GM21528 (cell line): Measurements from ENCODE around the gene RIT1.

Source experiments
- ATAC-seq: cut with Tn5 transposase; IDR thresholded peaks from one replicate; pipeline ENCODE4 v1.9.1; 2021; ENCODE audit warnings: mild to moderate bottlenecking, moderate library complexity; ENCODE audit not compliant: unreplicated experiment, low FRiP score

Gene RIT1, protein sequence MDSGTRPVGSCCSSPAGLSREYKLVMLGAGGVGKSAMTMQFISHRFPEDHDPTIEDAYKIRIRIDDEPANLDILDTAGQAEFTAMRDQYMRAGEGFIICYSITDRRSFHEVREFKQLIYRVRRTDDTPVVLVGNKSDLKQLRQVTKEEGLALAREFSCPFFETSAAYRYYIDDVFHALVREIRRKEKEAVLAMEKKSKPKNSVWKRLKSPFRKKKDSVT

DNA sequence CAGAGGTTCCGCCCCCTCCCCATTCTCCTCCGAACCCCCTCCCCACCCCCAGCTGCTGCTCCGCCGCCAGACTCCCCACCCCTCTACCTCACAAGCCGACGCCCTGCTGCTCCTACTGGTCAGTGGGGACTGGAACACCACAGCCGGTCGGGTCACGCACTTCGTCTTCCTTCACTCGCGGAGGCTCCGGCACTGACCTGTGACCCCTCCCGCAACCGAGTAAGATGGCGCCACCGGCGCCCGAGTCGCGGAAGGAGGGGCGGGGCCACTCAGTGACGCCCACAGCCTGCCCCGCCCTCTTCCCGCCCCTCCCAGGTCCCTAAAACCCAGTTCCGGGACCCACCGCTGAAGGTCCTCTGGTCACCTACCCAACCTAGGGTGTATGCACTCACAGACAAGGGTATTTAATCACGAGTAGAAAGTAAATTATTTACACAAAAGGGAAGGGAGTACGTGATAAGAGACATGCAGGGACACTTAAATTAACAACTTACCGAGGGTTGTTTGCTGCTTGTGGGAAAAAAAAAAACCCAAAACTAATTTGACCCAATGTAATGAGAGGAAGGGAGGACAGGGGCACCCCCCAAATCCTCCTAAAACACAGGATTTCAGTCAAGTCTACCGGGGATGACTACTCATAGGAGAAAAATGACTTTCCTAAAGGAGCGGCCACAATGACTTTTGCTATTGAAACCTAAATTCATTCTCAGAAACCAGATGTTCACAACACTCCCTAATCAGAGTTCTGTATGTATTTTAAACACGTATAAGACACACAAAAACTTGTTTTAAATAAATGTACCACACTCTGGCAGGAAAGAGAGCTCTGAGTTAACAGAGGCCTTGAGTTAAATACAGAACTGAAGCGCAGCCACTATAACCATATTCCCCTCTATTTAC, at the start of gene RIT1:
TSS of gene RIT1 (minus strand) at position 194 of the 900 bp plus-strand sequence. CDS start 588 bp downstream, outside the sequence.
- peak; percentile 77 for ATAC-seq

DNA sequence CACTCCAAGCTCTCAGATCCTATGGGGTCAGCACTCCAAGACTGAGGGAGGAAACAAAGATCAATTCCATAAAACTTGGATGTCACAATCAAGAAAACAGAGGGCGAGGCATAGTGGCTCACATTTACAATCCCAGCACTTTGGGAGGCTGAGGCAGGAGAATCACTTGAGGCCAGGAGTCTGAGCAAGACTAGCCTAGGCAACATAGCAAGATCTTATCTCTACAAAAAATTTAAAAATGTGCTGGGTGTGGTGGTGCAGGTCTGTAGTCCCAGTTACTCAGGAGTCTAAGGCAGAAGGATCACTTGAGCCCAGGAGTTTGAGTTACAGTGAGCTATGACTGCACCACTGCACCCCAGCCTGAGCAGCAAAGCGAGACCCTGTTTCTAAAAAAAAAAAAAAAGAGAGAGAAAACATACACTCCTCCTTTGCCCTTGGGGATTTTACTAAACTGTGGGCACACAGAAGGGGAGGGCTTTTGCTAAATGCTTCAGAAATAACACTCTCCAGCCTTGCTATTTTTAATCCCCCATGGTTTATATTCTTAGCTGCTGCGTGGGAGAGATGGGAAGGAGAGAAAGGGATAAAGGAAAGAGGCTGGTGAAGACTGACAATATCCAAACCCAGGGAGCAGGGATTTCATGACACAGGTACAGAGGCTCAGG, 49.1 kb upstream of the RIT1 start:
- ATAC-seq = no peak

DNA sequence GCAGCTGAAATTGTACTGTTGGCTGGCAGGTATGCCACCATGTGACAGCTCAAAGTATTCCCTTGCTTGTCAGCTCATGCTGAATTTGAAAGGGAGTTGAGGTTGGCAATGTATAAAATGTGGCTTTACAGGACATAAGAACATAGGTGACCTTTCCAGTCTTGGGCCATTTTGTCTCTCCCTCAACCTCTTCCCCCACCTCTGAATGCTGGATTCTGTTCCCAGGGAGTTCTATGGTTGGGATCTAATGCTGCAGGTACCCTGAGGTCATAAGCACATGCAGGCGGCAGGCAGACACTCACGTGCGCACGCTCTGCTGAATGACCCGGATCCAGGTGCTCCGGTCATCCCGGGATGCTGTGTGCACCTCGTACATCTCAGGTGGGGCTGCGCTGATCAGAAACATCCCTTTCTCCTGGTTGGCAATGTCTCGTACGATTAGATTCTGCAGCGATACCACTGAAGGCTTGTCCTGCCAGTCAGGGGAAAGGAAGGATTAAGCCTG, 46.3 kb upstream of the RIT1 start:
- ATAC-seq = no peak

DNA sequence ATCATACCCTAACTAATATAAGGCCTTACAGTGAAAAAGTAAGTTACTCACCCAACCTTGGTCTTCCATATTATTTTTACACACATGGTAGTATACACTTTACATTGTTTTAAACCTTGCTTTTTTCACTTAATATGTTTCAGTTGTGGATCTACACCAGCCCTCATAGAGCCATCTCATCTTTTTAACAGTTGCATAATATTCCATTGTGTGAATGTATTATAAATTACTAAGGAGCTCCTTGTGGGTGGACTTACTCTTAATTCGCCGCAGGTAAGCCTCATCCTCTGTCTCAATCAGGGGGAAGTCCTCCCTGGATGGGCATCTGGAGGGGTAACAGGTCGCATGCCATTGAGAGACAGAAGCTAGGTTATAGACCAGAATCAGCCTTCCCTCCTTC, 43.5 kb upstream of the RIT1 start:
- ATAC-seq = no peak

DNA sequence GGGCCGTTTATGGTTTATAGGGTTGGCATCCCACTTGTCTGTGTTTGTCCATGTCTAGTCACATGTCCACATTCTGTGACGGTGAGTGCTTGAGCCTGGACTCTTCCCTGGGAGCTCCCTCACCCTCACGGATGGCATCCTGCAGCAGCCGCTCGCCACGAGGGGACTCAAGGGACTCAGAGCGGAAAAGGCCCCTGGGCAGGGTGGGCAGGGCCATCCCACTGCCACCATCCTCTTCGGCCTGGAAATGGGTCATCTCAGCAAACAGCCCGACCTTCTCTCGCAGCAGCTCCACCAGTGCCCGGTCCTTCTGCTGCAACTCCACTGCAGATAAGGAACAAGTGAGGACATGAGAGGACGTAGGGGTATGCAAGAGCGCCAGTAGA, 41.3 kb upstream of the RIT1 start:
- no peak for ATAC-seq

DNA sequence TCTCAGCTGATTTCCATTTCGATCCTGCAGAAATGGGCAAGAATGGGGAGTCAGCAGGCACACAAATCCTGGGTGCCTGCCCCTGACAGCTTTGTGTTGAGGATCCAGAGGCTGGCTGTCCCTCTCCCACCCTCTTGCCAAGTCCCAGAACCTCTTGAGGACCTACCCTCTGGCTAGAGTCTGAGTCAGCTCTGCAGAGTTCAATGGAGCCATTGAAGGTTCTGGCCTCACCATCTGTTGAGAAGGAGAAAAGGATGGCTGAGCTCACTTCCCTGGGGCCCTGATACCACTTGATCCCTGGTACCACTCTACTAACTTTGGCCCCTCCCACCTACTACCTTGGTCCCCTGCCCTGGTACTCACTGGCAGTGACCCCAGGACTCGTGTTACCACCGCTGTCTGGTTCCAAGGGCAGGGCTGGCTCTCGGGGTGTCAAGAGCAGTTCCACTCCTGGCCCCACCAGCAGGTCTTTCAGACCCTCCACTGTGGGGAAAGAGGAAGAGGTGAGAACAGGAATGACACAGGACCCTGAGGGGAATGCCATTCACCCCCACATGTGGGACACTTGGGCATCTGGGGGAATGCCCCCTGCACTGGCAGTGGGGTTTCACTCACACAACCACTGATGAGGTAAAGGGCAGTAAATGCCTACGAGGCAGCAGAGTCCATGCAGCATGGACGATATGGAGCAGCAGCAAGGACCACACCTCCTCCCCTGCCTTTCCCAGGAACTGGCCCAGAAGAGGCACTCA, 40.8 kb upstream of the RIT1 start:
- ATAC-seq = no peak

DNA sequence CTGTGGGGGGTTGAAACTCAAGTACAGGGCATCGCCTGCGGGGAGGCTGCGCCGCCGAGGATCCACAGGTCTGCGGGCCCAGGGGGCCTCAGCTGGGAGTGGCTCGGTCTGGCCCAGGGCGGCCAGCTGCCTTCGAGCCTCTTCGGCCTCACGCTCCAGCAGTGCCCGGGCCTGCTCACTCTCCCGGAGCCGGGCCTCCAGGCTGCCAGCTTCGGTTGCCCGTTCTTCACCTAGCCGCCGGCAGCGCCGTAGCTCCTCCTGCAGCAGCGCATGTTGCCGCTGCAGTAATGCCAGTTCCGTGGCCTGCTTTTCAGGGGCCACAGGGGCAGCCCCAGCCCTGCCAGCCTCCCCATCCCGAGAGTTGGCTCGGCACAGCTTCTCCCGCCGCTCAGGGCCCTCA, 39.7 kb upstream of the RIT1 start:
- no peak for ATAC-seq

DNA sequence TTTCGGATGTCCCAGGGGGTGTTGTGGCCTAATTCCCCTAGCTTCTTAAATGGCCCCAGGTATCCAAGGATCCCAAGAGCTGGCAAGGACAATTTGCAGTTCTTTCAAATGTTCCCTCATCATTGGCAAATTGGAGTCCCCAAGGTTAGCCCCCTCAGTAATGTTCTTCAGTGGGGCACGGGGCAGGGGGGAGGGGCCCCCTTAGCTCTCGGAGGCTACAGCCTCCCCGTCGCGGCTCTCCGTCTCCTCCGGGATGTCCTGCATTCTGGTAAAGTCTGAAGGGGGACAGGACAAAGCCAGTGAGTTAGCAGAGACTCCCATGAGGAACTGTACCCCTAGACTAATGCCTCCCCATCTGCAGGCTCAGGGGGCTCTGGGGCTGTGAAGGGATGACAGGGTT, 36.6 kb upstream of the RIT1 start:
- no peak for ATAC-seq

DNA sequence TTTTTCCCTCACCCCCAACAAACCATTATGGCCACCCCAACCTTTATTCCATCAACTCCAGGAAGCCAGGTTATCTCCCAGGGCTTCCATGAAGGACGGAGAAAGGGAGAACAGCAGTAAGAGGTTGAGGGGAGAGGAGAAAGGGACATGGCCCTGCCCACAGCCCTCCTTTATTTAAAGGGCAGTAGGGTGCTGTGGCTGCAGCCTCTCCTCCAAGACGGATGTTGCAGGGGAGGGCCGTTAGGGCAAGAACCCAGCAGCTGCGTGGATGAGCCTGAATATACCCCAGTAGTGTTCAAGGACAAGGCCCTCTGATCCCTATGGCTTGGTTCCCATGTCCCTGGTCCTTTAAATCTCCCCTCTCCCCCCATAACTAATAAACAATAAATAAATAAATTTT, 36.1 kb upstream of the RIT1 start:
- no peak for ATAC-seq

DNA sequence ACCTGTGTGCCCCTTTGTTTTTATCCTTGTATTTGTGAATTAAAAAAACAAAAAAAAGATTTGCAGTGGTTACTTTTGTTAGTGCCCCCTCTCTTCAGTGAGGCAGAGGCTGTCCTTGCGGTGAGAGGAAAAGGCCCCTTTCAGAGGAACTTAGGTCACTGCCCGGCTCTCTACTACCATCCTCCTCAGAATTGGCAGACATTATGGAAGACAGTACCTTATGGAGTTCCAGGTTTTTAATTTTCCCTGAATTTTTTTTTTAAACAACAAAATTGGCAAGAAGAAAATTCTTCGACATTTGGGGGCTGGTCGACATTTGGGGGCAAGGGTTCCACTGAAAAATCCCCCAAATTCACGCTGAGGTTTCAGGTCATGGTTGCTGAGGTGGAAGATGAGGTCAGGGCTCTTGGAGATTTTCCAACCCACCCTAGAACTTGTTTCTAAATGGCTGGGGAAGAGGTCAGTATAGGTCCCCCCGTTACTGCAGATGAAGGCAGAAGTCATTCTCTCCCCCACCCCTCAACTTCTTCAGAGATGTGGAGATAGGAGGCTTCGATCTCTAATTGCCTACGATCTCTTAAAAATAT, 35.6 kb upstream of the RIT1 start:
- peak; percentile 16 for ATAC-seq

DNA sequence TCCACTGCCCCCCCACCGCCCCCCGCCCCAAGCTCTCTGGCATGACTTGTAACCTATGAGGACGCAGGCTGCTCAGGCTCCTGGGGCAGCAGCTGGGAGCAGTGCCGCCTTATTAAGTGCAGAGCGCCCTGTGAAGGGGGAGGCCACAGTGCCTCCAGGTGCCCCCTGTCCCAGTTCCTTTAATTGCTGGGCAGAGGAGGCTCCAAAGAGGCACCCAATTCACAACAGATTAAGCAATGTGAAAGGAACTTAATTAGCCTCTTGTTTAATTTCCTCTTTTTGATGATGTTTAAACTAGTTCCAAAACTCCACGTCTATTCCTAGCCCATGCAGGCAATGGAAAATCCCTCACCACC, 33.3 kb upstream of the RIT1 start:
- no peak for ATAC-seq

DNA sequence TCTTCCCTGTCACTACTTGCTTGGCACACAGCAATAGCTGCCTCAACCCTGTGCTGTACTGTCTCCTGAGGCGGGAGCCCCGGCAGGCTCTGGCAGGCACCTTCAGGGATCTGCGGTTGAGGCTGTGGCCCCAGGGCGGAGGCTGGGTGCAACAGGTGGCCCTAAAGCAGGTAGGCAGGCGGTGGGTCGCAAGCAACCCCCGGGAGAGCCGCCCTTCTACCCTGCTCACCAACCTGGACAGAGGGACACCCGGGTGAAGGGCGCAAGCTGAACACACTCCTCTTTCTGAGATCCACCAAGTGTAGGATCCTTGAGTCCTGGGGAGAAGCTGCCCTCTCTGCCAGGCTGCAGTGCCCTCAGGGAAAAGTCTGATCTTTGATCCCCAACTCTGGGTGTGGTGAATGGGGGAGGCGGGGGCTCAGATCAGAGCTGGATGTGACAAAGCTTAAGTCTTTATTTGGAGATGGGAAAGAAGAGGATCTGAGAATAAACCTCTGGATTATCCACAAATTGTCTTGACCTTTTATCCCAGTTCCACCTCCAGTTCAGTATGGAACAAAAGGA, 31.5 kb upstream of the RIT1 start:
- no peak for ATAC-seq

DNA sequence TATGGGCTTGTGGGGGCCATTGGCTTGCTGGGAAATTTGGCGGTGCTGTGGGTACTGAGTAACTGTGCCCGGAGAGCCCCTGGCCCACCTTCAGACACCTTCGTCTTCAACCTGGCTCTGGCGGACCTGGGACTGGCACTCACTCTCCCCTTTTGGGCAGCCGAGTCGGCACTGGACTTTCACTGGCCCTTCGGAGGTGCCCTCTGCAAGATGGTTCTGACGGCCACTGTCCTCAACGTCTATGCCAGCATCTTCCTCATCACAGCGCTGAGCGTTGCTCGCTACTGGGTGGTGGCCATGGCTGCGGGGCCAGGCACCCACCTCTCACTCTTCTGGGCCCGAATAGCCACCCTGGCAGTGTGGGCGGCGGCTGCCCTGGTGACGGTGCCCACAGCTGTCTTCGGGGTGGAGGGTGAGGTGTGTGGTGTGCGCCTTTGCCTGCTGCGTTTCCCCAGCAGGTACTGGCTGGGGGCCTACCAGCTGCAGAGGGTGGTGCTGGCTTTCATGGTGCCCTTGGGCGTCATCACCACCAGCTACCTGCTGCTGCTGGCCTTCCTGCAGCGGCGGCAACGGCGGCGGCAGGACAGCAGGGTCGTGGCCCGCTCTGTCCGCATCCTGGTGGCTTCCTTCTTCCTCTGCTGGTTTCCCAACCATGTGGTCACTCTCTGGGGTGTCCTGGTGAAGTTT, 30.8 kb upstream of the RIT1 start:
- ATAC-seq = no peak

DNA sequence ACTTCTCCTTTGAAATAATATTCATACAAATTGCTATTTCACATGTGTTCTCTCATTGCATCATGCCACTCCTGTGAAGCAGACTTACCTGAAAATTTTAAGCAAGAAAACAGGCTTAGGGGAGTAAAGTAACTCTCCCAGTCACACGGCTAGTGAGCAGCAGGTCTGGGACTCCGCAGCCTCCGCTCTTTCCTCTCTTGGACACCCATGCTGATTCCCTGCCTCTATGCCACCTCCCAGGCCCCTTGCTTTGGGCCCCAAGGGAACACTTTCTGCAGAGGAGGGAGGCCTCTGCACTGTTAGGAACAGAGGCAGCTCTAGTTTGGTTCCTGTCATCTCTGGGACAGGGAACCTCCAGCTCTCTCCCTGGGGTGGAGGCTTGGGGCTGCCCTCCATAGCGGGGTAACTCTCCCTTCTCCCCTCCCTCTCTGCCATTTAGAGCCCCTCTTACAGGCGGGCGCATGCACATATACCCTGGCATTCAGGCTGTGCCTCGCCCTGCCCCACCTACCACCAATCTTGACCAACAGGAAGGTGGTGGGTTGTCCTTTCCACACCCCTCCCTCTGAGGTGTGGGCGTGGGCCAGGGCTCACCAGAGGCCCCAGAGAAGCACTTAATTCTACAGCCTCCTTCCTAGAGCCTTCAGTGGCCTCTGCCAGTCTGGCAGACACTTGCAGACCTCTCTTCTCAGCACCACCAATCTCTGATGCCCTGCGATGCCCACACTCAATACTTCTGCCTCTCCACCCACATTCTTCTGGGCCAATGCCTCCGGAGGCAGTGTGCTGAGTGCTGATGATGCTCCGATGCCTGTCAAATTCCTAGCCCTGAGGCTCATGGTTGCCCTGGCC, 30.1 kb upstream of the RIT1 start, which contains the start of gene RXFP4:
TSS of gene RXFP4 (plus strand) at position 646 of the 852 bp plus-strand sequence. CDS start at position 718, 72 bp downstream.
- ATAC-seq = no peak

DNA sequence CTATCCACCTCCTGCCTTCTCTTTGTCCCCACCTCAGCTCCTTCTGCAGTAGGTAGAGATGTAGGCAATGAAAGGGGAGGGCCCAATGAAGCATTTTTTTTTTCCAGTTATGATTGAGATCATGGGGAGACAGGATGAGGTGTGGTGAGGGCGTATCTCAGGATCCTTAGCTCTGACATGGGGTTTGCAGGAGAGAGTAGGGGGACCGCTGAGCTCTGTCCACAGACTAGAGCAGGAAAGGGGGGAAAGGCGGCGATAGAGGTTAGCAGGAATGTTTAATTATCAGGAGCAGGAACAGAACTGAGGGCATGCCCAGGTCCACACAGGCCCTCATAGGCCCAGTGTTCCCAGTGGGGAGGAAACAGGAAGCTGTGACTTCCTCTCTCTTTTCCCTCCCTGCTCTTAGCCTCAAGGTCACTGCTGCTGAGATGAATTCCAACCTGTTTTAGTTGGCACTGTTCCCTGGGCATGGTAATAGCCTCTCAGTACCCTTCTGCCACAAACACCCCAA, 29.4 kb upstream of the RIT1 start:
- ATAC-seq = no peak

DNA sequence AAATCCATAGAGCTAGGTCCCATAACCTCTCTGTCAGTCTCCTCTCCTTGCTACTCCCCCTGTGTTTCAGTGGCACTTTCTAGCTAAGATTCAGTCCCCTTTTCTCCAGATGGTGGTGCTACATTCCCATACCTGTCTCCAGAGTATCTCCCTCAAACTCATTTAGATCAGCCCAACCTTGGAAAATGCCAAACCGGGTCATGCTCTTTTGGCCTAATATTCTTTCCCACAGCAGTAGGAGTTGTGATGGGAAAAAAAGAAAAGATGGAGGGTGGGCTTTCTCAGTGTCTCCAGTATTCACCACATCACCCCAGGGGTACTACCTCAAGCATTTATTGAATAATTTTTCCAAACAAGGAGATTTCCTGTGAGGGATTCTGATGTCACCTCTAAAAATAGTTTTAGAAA, 27.1 kb upstream of the RIT1 start:
- no peak for ATAC-seq

DNA sequence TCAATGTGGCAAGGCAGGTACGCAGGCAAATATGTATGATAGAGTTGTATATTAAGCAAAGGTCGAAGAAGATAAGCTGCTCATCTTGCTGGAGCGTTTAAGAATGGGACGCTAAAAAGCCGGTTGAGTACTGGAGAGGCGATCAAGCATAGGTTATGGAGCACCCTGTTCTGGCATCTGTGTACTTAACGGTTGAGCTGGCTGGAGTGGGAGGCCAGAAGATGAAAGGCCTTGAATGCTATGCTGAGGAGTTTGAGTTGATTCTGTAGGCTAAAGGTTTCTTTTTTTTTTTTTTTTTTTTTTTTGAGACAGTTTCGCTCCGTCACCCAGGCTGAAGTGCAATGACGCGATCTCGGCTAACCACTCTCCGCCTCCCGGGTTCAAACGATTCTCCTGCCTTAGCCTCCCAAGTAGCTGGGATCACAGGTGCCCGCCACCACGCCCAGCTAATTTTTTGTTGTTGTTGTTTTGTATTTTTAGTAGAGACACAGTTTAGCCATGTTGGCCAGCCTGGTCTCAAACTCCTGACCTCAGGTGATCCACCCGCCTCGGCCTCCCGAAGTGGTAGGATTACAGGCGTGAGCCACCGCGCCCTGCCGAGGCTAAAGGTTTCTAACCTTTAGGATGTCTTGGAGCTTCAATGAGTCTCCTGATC, 23.9 kb upstream of the RIT1 start:
- no peak for ATAC-seq
